Body of pancreas (tissue), 4 donors: ENCODE measurements around the gene FAM193B. TPM values are rescaled to one million over a fixed set of nuclear protein-coding genes. Genes with fewer than 3 reads are reported as not detected.

Source experiments
- ATAC-seq: fragments of 150-250 bp; one replicate; pipeline ENCODE4 v1.9.1; 2016
- DNase-seq, 4 donors: peaks; one replicate each; pipeline ENCODE4 v3.0.0-alpha.2; 2019
- H3K27ac ChIP-seq, 4 donors: fragments of 200-600 bp; sonication (generic); 1 replicate in 3 of 4; 2 replicates in 1 of 4; pipeline versions ENCODE4 v1.5.1 to v1.6.1; 2016 to 2019; ENCODE audit warnings: mild to moderate bottlenecking in 1 of 4, mixed read lengths in 1 of 4, moderate library complexity in 1 of 4
- H3K27me3 ChIP-seq, 2 donors: fragments of 200-600 bp; sonication (generic); one replicate each; pipeline ENCODE4 v1.6.0; 2016; ENCODE audit warnings: mild to moderate bottlenecking in 1 of 2
- H3K36me3 ChIP-seq, 2 donors: fragments of 200-600 bp; sonication (generic); replicated peaks in 1 of 2; 2 replicates each; pipeline ENCODE4 v1.5.1; 2016; ENCODE audit warnings: low read depth in 2 of 2; ENCODE audit not compliant: insufficient read depth in 1 of 2
- H3K4me1 ChIP-seq: fragments of 200-600 bp; sonication (generic); one replicate; pipeline ENCODE4 v1.6.0; 2016
- H3K4me3 ChIP-seq, 2 donors: fragments of 200-600 bp; sonication (generic); 1 replicate in 1 of 2; 2 replicates in 1 of 2; pipeline ENCODE4 v1.5.1; 2016 to 2019
- H3K9me3 ChIP-seq, 3 donors: fragments of 200-600 bp; sonication (generic); 1 replicate in 2 of 3; 2 replicates in 1 of 3; pipeline ENCODE4 v1.5.1; 2016
- POLR2A ChIP-seq, 3 donors: fragments of 450-650 bp; IDR thresholded peaks; one replicate each; pipeline ENCODE4 v1.6.1; 2016; ENCODE audit warnings: antibody characterized with exemption in 3 of 3, mild to moderate bottlenecking in 2 of 3
- WGBS, 2 donors: methylation state at CpG; one replicate each; pipeline ENCODE4 v1.1.5; 2017; 5-methylcytosine and 5-hydroxymethylcytosine counted together
- intact Hi-C: fragments of 100-400 bp; cut with DNase I; formaldehyde crosslinking; loops from one replicate; pipeline ENCODE4 v1.15.1; 2023
- total RNA-seq, 2 donors: library from RNA; depleted of rRNA; stranded (reverse); fragments of >200 nt; gene quantifications; one replicate each; pipeline ENCODE4 v1.1.0, GENCODE V29; 2016
- TF ChIP-seq, protein P1 (sequence below), 7 experiments: fragments of 450-650 bp in 4 of 7; fragments of 200-600 bp in 3 of 7; sonication (generic) in 3 of 7; IDR thresholded peaks; one replicate each; pipeline ENCODE4 v1.5.1; 2016 to 2019; ENCODE audit warnings: antibody characterized with exemption in 7 of 7

Gene FAM193B
- total RNA-seq, 2 donors from 2014 or later = 79.9 to 133 TPM

DNA sequence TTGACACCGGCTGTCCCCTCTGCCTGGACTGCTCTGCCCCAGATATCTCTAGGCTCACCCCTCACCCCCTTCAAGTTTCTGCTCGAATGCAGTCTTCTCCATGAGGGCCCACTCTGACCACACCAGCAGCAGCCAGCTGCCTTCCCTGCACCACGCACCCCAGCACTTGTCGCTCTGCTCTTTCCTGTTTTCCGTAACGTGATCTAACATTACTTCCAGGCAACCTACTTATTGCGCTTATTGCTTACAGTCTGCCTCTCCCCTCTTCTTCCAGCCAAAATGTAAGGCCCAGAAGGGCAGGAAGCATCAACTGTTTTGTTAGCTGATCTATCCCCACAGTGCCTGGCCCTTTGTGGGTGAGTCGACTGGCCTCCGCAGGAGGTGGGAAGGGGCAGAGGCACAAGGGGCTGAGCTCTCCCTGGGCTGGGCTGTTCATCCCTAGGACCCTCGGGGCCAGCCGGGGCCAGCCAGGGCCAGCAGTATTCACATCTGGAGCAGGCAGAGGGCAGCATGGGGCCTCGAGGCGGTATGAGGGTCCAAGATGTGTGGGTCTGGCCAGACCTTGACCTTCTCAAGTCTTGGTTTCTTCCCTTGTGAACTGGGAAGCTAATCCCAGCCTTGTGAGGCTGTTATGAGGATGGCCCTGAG lies 69.3 kb downstream of the FAM193B start:
- WGBS, 2 donors = 69 to 80% methylated on average over 9 to 13 of the region's 13 CpGs
- TF ChIP-seq, protein P1, sequence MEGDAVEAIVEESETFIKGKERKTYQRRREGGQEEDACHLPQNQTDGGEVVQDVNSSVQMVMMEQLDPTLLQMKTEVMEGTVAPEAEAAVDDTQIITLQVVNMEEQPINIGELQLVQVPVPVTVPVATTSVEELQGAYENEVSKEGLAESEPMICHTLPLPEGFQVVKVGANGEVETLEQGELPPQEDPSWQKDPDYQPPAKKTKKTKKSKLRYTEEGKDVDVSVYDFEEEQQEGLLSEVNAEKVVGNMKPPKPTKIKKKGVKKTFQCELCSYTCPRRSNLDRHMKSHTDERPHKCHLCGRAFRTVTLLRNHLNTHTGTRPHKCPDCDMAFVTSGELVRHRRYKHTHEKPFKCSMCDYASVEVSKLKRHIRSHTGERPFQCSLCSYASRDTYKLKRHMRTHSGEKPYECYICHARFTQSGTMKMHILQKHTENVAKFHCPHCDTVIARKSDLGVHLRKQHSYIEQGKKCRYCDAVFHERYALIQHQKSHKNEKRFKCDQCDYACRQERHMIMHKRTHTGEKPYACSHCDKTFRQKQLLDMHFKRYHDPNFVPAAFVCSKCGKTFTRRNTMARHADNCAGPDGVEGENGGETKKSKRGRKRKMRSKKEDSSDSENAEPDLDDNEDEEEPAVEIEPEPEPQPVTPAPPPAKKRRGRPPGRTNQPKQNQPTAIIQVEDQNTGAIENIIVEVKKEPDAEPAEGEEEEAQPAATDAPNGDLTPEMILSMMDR (IDR thresholded peaks at IDR 0.05) = no peak
- TF ChIP-seq POLR2A (IDR thresholded peaks at IDR 0.05) = no peak
- Histone ChIP-seq H3K27me3 (no peaks in the 10 kb centered on the region), H3K36me3 (no peaks in the 10 kb centered on the region), H3K9me3 (no peaks in the 10 kb centered on the region), H3K4me1 (no peaks in the 10 kb centered on the region), H3K4me3 (no peak overlapping the region), H3K27ac (no peak overlapping the region)
- ATAC-seq (no peak), DNase-seq (no peak)
- intact Hi-C loops = no loop called here

DNA sequence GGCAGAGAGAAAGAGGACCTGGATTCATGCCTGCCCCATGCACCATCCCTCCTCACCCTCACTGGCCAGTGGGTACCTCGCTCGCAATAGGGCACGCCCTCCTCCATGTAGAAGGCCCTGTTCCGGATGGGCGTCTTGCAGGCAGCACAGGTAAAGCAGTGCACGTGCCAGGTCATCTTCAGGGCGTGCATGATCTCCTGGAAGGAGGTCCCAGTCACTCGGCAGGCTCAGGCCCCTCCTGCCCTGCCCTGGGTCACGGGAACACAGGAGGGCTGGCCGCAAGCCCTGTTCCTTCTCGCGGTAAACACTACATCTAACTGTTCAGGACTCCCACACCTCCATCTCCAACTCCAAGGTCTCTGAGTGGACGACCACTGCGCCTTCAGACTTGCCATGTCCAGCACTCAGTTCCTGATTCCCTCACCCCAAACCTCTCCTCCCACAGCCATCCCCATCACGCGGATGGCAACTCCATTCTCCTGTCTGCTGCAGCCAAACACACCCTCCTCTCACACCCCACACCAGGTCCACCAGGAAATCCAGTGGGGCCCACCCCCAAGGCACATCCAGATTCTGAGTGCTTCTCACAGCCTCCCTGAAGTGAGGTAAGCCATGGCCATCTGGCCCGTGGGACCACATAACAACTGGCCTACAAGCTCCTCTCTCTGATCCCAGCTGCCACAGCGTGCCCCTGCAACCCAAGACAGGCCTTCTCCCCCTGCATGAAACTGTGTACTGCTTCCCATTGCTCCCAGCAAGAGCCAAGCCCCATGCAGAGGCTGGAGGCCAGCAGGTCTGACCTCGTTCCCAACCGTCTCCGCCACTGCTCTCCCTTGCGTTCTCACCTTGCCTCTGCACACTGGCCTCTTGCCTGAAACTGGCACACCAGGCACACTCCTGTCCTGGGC lies 70.1 kb downstream of the FAM193B start:
- Histone ChIP-seq H3K27ac (no peak overlapping the region), H3K36me3 (no peaks in the 10 kb centered on the region)
- no peak for DNase-seq

DNA sequence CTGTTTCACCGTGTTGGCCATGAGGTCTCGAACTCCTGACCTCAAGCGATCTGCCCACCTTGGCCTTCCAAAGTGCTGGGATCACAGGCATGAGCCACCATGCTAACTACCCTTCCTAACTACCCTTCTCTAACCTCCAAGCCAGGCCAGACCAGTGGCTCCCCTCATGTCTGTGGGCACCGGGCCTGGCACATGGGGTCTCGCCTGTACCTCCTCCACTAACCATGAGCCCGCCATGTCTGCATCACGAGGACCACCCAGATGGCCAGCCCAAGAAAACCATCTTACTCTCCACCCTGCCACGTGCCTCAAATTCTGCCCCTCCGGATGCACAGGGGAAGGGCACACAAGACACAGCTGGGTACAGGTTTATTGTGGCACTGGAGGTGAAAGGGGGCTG lies 71.3 kb downstream of the FAM193B start:
- intact Hi-C loops = no loop called here
- no peaks in the 10 kb centered on the region for H3K36me3 ChIP-seq

More for the DNA sequence above, 70.1 kb downstream of the FAM193B start:
- Histone ChIP-seq H3K4me3 (no peak overlapping the region), H3K9me3 (no peaks in the 10 kb centered on the region), H3K27me3 (no peaks in the 10 kb centered on the region), H3K4me1 (peaks cover 7% of the 10 kb centered on the region)
- no peak for ATAC-seq
- TF ChIP-seq, protein P1 (IDR thresholded peaks at IDR 0.05) = no peak
- no peak for TF ChIP-seq POLR2A (IDR thresholded peaks at IDR 0.05)
- WGBS, 2 donors = 88 to 89% methylated on average over 20 to 22 of the region's 22 CpGs
- intact Hi-C loops = no loop called here

DNA sequence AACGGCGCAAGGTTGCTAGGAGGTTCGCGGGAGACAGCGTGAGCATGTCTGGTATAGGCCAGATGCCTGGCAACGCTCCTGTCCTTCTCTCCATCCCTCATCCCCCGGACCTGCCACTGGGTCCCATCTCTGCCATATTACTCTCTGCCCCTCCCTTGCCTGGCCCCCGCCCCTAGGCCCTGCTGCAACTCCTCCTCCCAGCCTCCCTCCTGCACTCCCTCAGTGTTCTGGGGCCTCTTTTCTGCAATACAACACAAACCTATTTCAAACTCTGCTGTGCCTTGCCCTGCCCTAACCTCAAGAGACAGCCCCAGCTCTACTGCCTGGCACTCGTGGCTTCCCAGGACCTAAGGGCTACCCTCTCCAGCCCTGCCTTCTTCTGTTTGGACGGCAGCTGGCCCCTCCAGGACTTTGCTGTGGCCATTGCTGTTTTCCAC lies 72.0 kb downstream of the FAM193B start:
- Histone ChIP-seq H3K4me1 (peaks cover 15% of the 10 kb centered on the region), H3K4me3 (no peak overlapping the region), H3K9me3 (no peaks in the 10 kb centered on the region), H3K27ac (no peak overlapping the region), H3K27me3 (no peaks in the 10 kb centered on the region), H3K36me3 (no peaks in the 10 kb centered on the region)
- WGBS, 2 donors = 91% methylated on average over 10 of the region's 10 CpGs
- TF ChIP-seq, protein P1 (IDR thresholded peaks at IDR 0.05) = no peak
- TF ChIP-seq POLR2A (IDR thresholded peaks at IDR 0.05) = no peak
- ATAC-seq (no peak), DNase-seq (no peak)
- intact Hi-C loops = no loop called here

More for the DNA sequence above, 71.3 kb downstream of the FAM193B start:
- H3K27ac ChIP-seq = no peak overlapping the region
- WGBS, 2 donors = 96 to 100% methylated on average over 8 to 9 of the region's 9 CpGs
- H3K4me3 ChIP-seq = no peak overlapping the region
- H3K27me3 ChIP-seq = no peaks in the 10 kb centered on the region
- no peak for ATAC-seq
- H3K4me1 ChIP-seq = peaks cover 15% of the 10 kb centered on the region
- no peaks in the 10 kb centered on the region for H3K9me3 ChIP-seq
- DNase-seq = no peak
- TF ChIP-seq POLR2A (IDR thresholded peaks at IDR 0.05) = no peak
- TF ChIP-seq, protein P1 (IDR thresholded peaks at IDR 0.05) = no peak
